ENCODE measurements around the gene FAM124A.
"Not testable (repeated sequence)": the region's sequence is repeated elsewhere in the genome, so short reads cannot be mapped to it uniquely, and the experiment has no call there.

FAM124A gene

GRCh38 chr13:51271528-51272085, 49.4 kb downstream of the FAM124A start:
- FAIRE-seq: no peak

GRCh38 chr13:51275101-51275500, 52.9 kb downstream of the FAM124A start:
- FAIRE-seq: no peak

- no peak for FAIRE-seq
These were observed 54.4 kb downstream of the FAM124A start for GRCh38 chr13:51276636-51277035.

- no peak for FAIRE-seq
These were observed 55.7 kb downstream of the FAM124A start for GRCh38 chr13:51277928-51278327.

- no peak for FAIRE-seq
These were observed 56.4 kb downstream of the FAM124A start for GRCh38 chr13:51278426-51279130.

- no peak for FAIRE-seq
These were observed 58.3 kb downstream of the FAM124A start for GRCh38 chr13:51280379-51280940.

- FAIRE-seq: no peak
These were observed 60.1 kb downstream of the FAM124A start for GRCh38 chr13:51282322-51282721.

GRCh38 chr13:51282923-51283322, 60.7 kb downstream of the FAM124A start:
- not testable (repeated sequence) for FAIRE-seq

GRCh38 chr13:51283371-51283770, 61.2 kb downstream of the FAM124A start:
- no peak for FAIRE-seq

GRCh38 chr13:51284339-51284738, 62.1 kb downstream of the FAM124A start:
- FAIRE-seq: no peak

- FAIRE-seq: peak; percentile 3
These were observed 64.2 kb downstream of the FAM124A start for GRCh38 chr13:51286135-51287002.

GRCh38 chr13:51287758-51288157, 65.6 kb downstream of the FAM124A start:
- FAIRE-seq: no peak

- FAIRE-seq: not testable (repeated sequence)
These were observed 66.1 kb downstream of the FAM124A start for GRCh38 chr13:51288254-51288653.

GRCh38 chr13:51291341-51291740, 69.1 kb downstream of the FAM124A start:
- FAIRE-seq: no peak

GRCh38 chr13:51292000-51292565, 69.9 kb downstream of the FAM124A start:
- no peak for FAIRE-seq

GRCh38 chr13:51297556-51297955, 75.4 kb downstream of the FAM124A start:
- FAIRE-seq: no peak

GRCh38 chr13:51298812-51299211, 76.6 kb downstream of the FAM124A start:
- FAIRE-seq: no peak

GRCh38 chr13:51303063-51303552, 80.9 kb downstream of the FAM124A start:
- FAIRE-seq: no peak

GRCh38 chr13:51303882-51304281, 81.7 kb downstream of the FAM124A start:
- FAIRE-seq: no peak

- no peak for FAIRE-seq
These were observed 83.2 kb downstream of the FAM124A start for GRCh38 chr13:51305271-51305967.

- FAIRE-seq: no peak
These were observed 86.6 kb downstream of the FAM124A start for GRCh38 chr13:51308781-51309180.

- no peak for FAIRE-seq
These were observed 89.0 kb downstream of the FAM124A start for GRCh38 chr13:51311231-51311630.
